ENCODE results near the gene SLC16A10.

DNA sequence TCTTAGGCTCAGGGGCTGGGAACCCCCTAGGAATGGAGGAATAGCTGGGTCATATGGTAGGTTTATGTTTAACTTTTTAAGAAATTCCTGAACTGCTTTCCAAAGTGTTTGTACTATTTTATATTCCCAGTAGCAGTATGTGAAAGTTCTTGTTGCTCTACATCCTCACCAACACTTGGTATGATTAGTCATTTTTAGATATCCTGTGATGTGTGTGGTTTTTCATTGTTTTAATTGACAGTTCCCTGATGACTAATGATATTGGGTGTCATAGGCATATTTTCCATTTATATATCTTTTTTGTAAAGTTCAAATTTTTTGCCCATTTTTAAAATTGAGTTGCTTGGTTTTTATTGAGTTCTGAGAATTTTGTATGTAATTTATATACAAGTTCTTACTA, 72.3 kb downstream of the SLC16A10 start:
- TF ChIP-seq, protein P1, sequence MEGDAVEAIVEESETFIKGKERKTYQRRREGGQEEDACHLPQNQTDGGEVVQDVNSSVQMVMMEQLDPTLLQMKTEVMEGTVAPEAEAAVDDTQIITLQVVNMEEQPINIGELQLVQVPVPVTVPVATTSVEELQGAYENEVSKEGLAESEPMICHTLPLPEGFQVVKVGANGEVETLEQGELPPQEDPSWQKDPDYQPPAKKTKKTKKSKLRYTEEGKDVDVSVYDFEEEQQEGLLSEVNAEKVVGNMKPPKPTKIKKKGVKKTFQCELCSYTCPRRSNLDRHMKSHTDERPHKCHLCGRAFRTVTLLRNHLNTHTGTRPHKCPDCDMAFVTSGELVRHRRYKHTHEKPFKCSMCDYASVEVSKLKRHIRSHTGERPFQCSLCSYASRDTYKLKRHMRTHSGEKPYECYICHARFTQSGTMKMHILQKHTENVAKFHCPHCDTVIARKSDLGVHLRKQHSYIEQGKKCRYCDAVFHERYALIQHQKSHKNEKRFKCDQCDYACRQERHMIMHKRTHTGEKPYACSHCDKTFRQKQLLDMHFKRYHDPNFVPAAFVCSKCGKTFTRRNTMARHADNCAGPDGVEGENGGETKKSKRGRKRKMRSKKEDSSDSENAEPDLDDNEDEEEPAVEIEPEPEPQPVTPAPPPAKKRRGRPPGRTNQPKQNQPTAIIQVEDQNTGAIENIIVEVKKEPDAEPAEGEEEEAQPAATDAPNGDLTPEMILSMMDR (IDR thresholded peaks at IDR 0.05) = no peak
- no peak for TF ChIP-seq POLR2A (IDR thresholded peaks at IDR 0.05; ENCODE audit: low read depth)
